Cardiac muscle cell (in vitro differentiated cells and primary cell): ENCODE data around the gene LIG1. TPM values are rescaled to one million over a fixed set of nuclear protein-coding genes. Genes with fewer than 3 reads are reported as not detected.
A peak's percentile ranks its signal among the peaks of the same experiment; 100 is the strongest.

Experiments
- DNase-seq, 2 donors: peaks; one replicate each; pipeline versions ENCODE4 v3.0.0 to v3.0.0-alpha.2; 2010 to 2017; ENCODE audit warnings: low read depth in 1 of 2, low spot score in 1 of 2
- H3K27ac ChIP-seq: fragments of 200-600 bp; sonication (generic); 2 replicates; pipeline ENCODE4 v1.5.1; 2016
- H3K27me3 ChIP-seq: fragments of 200-600 bp; sonication (generic); 2 replicates; pipeline ENCODE4 v1.6.0; 2016; ENCODE audit warnings: control low read depth
- H3K36me3 ChIP-seq: fragments of 200-600 bp; sonication (generic); 2 replicates; pipeline ENCODE4 v1.5.1; 2016; ENCODE audit warnings: control low read depth
- H3K4me1 ChIP-seq: fragments of 200-600 bp; sonication (generic); 2 replicates; pipeline ENCODE4 v1.8.1; 2017; ENCODE audit warnings: low read depth, mild to moderate bottlenecking, mixed run types
- H3K4me3 ChIP-seq: fragments of 200-600 bp; sonication (generic); 2 replicates; pipeline ENCODE4 v1.5.1; 2016; ENCODE audit warnings: mild to moderate bottlenecking
- H3K9me3 ChIP-seq: fragments of 200-600 bp; sonication (generic); 2 replicates; pipeline ENCODE4 v1.5.1; 2017; ENCODE audit warnings: low read depth, mild to moderate bottlenecking, control low read depth
- polyA plus RNA-seq: library from polyadenylated mRNA; unstranded; fragments of >200 nt; fragmentation: Nextera tagmentation; extraction: Ambion mirVana; gene quantifications from 2 replicates; pipeline ENCODE4 v1.2.1, GENCODE V29; 2016
- total RNA-seq: library from RNA; depleted of rRNA; stranded (reverse); fragments of >200 nt; gene quantifications from 2 replicates; pipeline ENCODE4 v1.2.3, GENCODE V29; 2016
- TF ChIP-seq, protein P1 (sequence below): IDR thresholded peaks from 2 replicates; pipeline ENCODE4 v1.5.1; 2012; ENCODE audit warnings: low read depth, mild to moderate bottlenecking, low read length

The LIG1 gene
- total and polyA plus RNA-seq, 2 experiments from 2014 or later = 52.5 to 53.3 TPM

DNA sequence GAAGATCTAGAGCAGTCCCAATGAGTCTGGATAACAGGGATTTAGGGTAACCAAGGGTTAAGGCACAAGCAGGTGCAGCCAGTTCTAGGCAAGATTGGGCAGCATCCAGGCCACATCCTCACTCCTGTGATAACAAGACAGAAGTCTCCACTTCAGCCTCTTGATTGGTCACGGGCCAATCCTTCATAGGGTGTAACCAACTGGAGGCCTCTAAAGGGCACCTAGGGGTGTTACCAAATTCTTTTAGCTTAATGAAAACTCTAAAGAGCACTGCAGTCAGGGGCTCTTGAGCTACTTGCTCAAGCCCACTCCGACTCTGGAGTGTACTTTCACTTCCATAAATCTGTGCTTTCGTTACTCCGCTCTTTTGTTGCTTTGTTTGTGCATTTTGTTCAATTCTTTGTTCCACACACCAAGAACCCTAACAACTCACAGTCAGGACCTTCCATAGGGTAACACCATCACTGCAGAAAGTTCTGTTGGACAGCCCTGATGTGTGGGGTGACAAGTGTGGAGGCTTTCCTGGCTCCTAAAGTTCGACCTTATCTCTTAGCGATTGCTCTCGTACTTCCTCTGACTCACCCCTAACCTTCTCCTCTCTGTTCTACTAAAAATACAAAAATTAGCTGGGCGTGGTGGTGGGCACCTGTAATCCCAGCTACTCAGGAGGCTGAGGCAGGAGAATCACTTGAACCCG, 36.4 kb upstream of the LIG1 start:
- H3K4me1 ChIP-seq = no peaks in the 10 kb centered on the region
- H3K9me3 ChIP-seq = no peaks in the 10 kb centered on the region
- no peak overlapping the region for H3K27ac ChIP-seq
- H3K4me3 ChIP-seq = no peak overlapping the region
- H3K36me3 ChIP-seq = peaks cover 5% of the 10 kb centered on the region
- H3K27me3 ChIP-seq = no peaks in the 10 kb centered on the region
- DNase-seq = no peak
- TF ChIP-seq, protein P1, sequence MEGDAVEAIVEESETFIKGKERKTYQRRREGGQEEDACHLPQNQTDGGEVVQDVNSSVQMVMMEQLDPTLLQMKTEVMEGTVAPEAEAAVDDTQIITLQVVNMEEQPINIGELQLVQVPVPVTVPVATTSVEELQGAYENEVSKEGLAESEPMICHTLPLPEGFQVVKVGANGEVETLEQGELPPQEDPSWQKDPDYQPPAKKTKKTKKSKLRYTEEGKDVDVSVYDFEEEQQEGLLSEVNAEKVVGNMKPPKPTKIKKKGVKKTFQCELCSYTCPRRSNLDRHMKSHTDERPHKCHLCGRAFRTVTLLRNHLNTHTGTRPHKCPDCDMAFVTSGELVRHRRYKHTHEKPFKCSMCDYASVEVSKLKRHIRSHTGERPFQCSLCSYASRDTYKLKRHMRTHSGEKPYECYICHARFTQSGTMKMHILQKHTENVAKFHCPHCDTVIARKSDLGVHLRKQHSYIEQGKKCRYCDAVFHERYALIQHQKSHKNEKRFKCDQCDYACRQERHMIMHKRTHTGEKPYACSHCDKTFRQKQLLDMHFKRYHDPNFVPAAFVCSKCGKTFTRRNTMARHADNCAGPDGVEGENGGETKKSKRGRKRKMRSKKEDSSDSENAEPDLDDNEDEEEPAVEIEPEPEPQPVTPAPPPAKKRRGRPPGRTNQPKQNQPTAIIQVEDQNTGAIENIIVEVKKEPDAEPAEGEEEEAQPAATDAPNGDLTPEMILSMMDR = no peak

DNA sequence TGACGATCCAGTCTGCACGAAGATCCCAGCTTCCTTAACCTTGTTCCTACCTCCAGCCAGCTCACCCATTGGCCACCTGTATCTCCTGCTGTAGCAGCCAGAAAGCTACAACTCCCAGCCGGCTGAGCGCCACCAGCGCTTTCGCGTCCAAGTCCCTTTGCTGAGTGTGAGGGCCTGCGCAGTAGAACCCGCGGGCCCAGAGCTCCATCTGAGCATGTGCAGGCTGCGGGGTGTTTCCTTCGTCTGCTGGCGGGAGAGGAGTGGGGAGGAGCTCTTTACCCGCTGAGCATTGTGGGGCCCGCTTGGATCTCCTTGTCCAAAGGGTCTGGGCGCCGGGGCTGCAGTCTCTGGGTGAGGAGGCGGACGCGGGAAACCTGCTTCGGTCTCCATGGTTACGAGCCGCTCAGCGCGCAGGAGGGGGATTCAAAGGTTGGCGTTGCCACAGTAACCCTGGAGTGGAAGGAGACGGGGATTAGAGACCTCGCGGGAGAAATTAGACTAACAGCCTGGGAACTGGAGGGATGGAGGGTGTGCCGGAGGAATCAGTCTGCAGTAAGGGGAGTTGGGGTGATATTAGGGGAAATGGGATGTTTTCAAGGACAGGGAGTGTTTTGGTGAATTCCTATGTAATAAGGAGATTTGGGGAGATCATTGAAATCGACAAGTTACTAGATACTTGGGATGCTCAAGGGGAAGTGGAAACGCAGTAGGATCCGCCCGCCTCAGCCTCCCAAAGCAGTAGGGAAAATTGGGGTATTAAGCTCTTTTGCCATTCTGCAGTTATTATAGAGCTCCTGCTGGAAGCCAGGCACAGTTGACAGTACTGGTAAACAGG, 33.9 kb upstream of the LIG1 start:
- Histone ChIP-seq H3K4me1 (no peaks in the 10 kb centered on the region), H3K27me3 (no peaks in the 10 kb centered on the region), H3K9me3 (no peaks in the 10 kb centered on the region), H3K4me3 (peak overlapping the region; percentile 31), H3K36me3 (no peaks in the 10 kb centered on the region), H3K27ac (peak overlapping the region; percentile 42)
- DNase-seq = peak; percentile 96
- TF ChIP-seq, protein P1 = no peak

DNA sequence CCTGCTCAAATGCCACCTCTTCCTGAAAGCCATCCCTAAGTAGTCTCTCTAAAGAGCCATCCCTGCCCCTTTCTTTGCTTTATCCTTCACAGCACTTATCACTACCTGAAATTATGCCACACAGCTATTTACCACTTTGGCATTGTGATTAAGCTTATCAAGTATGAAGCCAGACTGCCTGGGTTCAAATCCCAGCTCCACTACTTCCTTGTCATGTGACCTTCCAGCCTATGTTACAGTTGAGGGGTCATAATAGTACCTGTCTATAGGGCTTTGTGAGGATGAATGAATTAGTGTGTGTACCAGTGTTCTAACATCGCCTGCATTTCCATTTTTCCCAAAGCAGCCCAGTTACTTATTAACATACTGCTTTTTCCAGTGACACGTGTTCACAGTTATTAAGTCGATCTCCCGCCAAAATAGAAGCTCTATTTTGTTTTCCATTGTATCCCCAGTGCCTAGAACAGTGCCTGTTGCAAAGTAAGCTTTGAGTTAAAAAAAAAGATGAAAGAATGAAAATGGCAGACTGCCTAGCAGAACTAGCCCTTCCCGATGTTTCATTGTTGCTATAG, 33.2 kb upstream of the LIG1 start:
- no peaks in the 10 kb centered on the region for H3K36me3 ChIP-seq
- TF ChIP-seq, protein P1 = no peak
- H3K27ac ChIP-seq = peak overlapping the region; percentile 42

DNA sequence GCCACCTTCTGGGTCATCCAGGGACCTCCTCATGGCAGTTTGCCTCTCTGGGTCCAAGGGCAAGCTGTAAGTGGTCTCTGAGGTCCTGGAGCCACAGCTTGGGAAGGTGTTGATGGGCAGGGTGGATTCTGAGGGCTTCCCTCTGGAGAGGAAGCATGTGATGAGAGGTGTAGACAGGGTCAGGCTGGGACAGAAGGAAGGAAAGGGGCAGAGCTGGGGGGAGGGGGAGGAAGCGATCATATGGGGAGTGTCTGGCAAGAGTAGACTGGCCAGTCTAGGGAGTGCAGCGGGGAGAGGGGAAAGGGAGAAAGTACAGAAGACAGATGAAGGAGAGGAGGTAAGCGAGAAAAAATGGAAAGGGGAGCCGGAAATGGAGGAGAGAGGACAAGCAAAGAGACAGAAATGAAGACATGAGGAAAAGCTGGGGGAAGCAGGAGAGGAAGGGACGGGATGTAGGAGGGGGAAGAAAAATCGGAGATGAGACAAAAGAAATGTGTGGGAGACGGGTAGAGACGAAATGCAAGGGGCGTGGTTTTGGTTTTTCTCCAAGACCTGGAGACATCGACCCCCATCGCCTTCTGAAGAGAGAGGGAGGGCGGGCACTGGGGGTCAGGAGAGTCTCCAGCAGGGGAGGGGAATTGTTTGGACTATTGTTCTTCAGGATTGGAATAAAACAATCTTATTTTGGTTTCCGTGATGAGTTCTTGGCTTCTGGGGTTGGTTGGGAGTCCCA, 27.0 kb upstream of the LIG1 start:
- TF ChIP-seq, protein P1 = no peak
- no peaks in the 10 kb centered on the region for H3K36me3 ChIP-seq
- H3K27ac ChIP-seq = peak overlapping the region; percentile 48
- DNase-seq = peak; percentile 57 to 83
- no peaks in the 10 kb centered on the region for H3K27me3 ChIP-seq
- no peaks in the 10 kb centered on the region for H3K9me3 ChIP-seq
- H3K4me1 ChIP-seq = peaks cover 9% of the 10 kb centered on the region
- no peak overlapping the region for H3K4me3 ChIP-seq

More for the DNA sequence above, 33.2 kb upstream of the LIG1 start:
- Histone ChIP-seq H3K4me1 (no peaks in the 10 kb centered on the region), H3K9me3 (no peaks in the 10 kb centered on the region), H3K4me3 (peak overlapping the region; percentile 6), H3K27me3 (no peaks in the 10 kb centered on the region)
- DNase-seq = no peak

DNA sequence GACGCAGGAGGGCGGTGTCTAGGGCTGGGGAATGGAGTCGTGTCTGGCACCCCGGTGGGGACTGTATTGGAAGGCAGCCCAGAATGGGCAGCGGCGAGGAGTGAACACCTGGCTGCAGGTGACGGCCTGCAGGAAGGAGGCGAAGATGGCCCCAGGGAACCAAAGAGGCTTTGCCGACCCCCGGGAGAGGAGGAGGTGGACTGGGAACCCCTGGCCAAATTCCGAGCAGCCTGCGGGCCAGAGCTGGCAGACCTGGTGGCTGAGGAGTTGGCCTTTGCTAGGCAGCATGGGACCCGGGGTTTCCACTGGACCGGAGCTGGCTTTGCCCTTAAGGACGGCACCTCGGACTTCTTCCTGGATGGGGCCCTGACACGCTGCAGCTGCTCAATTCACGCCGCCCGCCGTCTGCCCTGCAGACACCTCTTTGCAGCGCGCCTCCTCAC, 26.2 kb upstream of the LIG1 start:
- TF ChIP-seq, protein P1 = no peak
- Histone ChIP-seq H3K27me3 (no peaks in the 10 kb centered on the region), H3K27ac (peak overlapping the region; percentile 48), H3K9me3 (no peaks in the 10 kb centered on the region), H3K36me3 (no peaks in the 10 kb centered on the region), H3K4me1 (peaks cover 9% of the 10 kb centered on the region), H3K4me3 (no peak overlapping the region)
- DNase-seq = peak in 1 of 2 donors; percentile 43
